Measurements from ENCODE around the gene DYNLT5.
"Not testable (repeated sequence)": the region's sequence is repeated elsewhere in the genome, so short reads cannot be mapped to it uniquely, and the experiment has no call there.

DNA sequence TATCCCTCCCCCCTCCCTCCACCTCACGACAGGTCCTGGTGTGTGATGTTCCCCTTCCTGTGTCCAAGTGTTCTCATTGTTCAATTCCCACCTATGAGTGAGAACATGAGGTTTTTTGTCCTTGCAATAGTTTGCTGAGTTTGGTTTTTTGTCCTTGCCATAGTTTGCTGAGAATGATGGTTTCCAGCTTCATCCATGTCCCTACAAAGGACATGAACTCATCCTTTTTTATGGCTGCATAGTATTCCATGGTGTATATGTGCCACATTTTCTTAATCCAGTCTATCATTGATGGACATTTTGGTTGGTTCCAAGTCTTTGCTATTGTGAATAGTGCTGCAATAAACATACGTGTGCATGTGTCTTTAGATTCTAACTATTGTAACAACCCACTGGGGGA, 43.6 kb downstream of the DYNLT5 start:
- not testable (repeated sequence) for TF ChIP-seq POLR2AphosphoS5, POLR2A (IDR thresholded peaks at IDR 0.05)
- TF ChIP-seq, protein P1, sequence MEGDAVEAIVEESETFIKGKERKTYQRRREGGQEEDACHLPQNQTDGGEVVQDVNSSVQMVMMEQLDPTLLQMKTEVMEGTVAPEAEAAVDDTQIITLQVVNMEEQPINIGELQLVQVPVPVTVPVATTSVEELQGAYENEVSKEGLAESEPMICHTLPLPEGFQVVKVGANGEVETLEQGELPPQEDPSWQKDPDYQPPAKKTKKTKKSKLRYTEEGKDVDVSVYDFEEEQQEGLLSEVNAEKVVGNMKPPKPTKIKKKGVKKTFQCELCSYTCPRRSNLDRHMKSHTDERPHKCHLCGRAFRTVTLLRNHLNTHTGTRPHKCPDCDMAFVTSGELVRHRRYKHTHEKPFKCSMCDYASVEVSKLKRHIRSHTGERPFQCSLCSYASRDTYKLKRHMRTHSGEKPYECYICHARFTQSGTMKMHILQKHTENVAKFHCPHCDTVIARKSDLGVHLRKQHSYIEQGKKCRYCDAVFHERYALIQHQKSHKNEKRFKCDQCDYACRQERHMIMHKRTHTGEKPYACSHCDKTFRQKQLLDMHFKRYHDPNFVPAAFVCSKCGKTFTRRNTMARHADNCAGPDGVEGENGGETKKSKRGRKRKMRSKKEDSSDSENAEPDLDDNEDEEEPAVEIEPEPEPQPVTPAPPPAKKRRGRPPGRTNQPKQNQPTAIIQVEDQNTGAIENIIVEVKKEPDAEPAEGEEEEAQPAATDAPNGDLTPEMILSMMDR (IDR thresholded peaks at IDR 0.05), result not testable (repeated sequence)
